GM12873 (cell line): Measurements from ENCODE around the gene PCDHGB2.

Experiments used
- CTCF ChIP-seq: IDR thresholded peaks from 2 replicates; pipeline ENCODE4 v1.5.1; 2012; ENCODE audit warnings: low read depth, mild to moderate bottlenecking, moderate library complexity, low read length, control low read depth; ENCODE audit not compliant: insufficient read depth; ENCODE audit errors: missing control alignments

The PCDHGB2 gene

GRCh38 chr5:141387557-141388311 lies 27.9 kb downstream of the PCDHGB2 start, which contains the start of gene PCDHGB4:
Gene PCDHGB4, plus strand, starts transcription at chr5:141387698. Its CDS starts 187 bp downstream, at chr5:141387885.
- peak; percentile 25 for TF ChIP-seq CTCF

DNA sequence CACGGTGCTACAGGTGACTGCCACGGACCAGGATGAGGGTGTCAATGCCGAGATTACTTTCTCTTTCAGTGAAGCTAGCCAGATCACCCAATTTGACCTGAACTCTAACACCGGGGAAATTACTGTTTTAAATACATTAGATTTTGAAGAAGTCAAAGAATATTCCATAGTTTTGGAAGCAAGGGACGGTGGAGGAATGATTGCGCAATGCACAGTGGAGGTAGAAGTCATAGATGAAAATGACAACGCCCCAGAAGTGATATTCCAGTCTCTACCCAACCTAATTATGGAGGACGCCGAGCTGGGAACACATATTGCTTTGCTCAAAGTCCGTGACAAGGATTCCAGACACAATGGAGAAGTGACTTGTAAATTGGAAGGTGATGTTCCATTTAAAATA lies 28.9 kb downstream of the PCDHGB2 start:
- TF ChIP-seq CTCF: no peak

GRCh38 chr5:141389153-141390042 lies 29.6 kb downstream of the PCDHGB2 start:
- no peak for TF ChIP-seq CTCF

- peak; percentile 27 for TF ChIP-seq CTCF
These were observed 32.8 kb downstream of the PCDHGB2 start, which contains the start of gene PCDHGA8 for GRCh38 chr5:141392429-141393198. Gene PCDHGA8, plus strand, starts transcription at chr5:141392633. Its CDS starts 181 bp downstream, at chr5:141392814.

GRCh38 chr5:141393267-141393666 lies 33.5 kb downstream of the PCDHGB2 start:
- no peak for TF ChIP-seq CTCF

GRCh38 chr5:141397756-141398551 lies 38.2 kb downstream of the PCDHGB2 start, which contains the start of gene PCDHGB5:
Gene PCDHGB5, plus strand, starts transcription at chr5:141397947. Its CDS starts 181 bp downstream, at chr5:141398128.
- peak; percentile 55 for TF ChIP-seq CTCF
